ENCODE results near the gene STK39.

The STK39 gene

GRCh38 chr2:168220965-168221819 is 26.2 kb downstream of the STK39 start:
- Histone ChIP-seq H3K4me3 (replicated peaks; ENCODE audit: insufficient read depth, low read length) (no peak overlapping the region), H3K27me3 (ENCODE audit: insufficient read depth, poor library complexity, severe bottlenecking) (no peaks in the 10 kb centered on the region), H3K27ac (replicated peaks) (no peak overlapping the region)
- no peak for DNase-seq (ENCODE audit: low read depth in 1 of 2, low spot score in 1 of 2)
- TF ChIP-seq SPI1 (IDR thresholded peaks at IDR 0.05; ENCODE audit: borderline replicate concordance, low read depth): no peak
- no peak for TF ChIP-seq CTCF (IDR thresholded peaks at IDR 0.05; ENCODE audit: insufficient read depth, low read length)
- no peak for TF ChIP-seq GABPA (IDR thresholded peaks at IDR 0.05; ENCODE audit: low read depth)
- no peak for TF ChIP-seq POLR2AphosphoS5 (IDR thresholded peaks at IDR 0.05; ENCODE audit: low read depth)
- TF ChIP-seq REST (IDR thresholded peaks at IDR 0.05; ENCODE audit: insufficient replicate concordance, low read depth): no peak

- no peak for DNase-seq (ENCODE audit: low read depth in 1 of 2, low spot score in 1 of 2)
- Histone ChIP-seq H3K4me3 (replicated peaks; ENCODE audit: insufficient read depth, low read length) (no peak overlapping the region), H3K27ac (replicated peaks) (no peak overlapping the region), H3K27me3 (ENCODE audit: insufficient read depth, poor library complexity, severe bottlenecking) (no peaks in the 10 kb centered on the region)
- TF ChIP-seq POLR2AphosphoS5 (IDR thresholded peaks at IDR 0.05; ENCODE audit: low read depth): no peak
- TF ChIP-seq CTCF (IDR thresholded peaks at IDR 0.05; ENCODE audit: insufficient read depth, low read length): no peak
- TF ChIP-seq GABPA (IDR thresholded peaks at IDR 0.05; ENCODE audit: low read depth): no peak
- no peak for TF ChIP-seq REST (IDR thresholded peaks at IDR 0.05; ENCODE audit: insufficient replicate concordance, low read depth)
- no peak for TF ChIP-seq SPI1 (IDR thresholded peaks at IDR 0.05; ENCODE audit: borderline replicate concordance, low read depth)
These were observed 29.5 kb downstream of the STK39 start for GRCh38 chr2:168217920-168218319.

GRCh38 chr2:168216351-168217005 is 30.9 kb downstream of the STK39 start:
- no peak for DNase-seq (ENCODE audit: low read depth in 1 of 2, low spot score in 1 of 2)
- no peaks in the 10 kb centered on the region for H3K27me3 ChIP-seq (ENCODE audit: insufficient read depth, poor library complexity, severe bottlenecking)
- H3K4me3 ChIP-seq (replicated peaks; ENCODE audit: insufficient read depth, low read length): no peak overlapping the region
- H3K27ac ChIP-seq (replicated peaks): no peak overlapping the region
- TF ChIP-seq REST (IDR thresholded peaks at IDR 0.05; ENCODE audit: insufficient replicate concordance, low read depth): no peak
- TF ChIP-seq CTCF (IDR thresholded peaks at IDR 0.05; ENCODE audit: insufficient read depth, low read length): no peak
- no peak for TF ChIP-seq SPI1 (IDR thresholded peaks at IDR 0.05; ENCODE audit: borderline replicate concordance, low read depth)
- TF ChIP-seq POLR2AphosphoS5 (IDR thresholded peaks at IDR 0.05; ENCODE audit: low read depth): no peak
- TF ChIP-seq GABPA (IDR thresholded peaks at IDR 0.05; ENCODE audit: low read depth): no peak

All from HL-60 (cell line).